GM23338 (cell line): ENCODE results near the gene RER1.

ENCODE experiments used
- CREB1 ChIP-seq: fragments of 250-450 bp; sonication (Bioruptor Pico); IDR thresholded peaks from 2 replicates; pipeline ENCODE4 v1.5.0; 2020; ENCODE audit warnings: low read depth, mild to moderate bottlenecking, moderate library complexity
- CTCF ChIP-seq, 2 experiments: fragments of 200-600 bp in 1 of 2; sonication (generic) in 1 of 2; conservative IDR thresholded peaks; 2 replicates each; pipeline versions ENCODE4 v1.5.1 to v1.6.1; 2016 to 2017; ENCODE audit warnings: antibody characterized with exemption in 2 of 2, low read depth in 2 of 2, mild to moderate bottlenecking in 2 of 2, moderate library complexity in 1 of 2
- EZH2 ChIP-seq: fragments of 200-600 bp; sonication (generic); IDR thresholded peaks from one replicate; pipeline ENCODE4 v1.8.0; 2017; ENCODE audit warnings: antibody characterized with exemption, mild to moderate bottlenecking, low read depth; ENCODE audit not compliant: unreplicated experiment
- EZH2phosphoT487 ChIP-seq: fragments of 200-600 bp; sonication (generic); IDR thresholded peaks from one replicate; pipeline ENCODE4 v1.8.1; 2018; ENCODE audit warnings: antibody characterized with exemption; ENCODE audit not compliant: unreplicated experiment
- POLR2AphosphoS5 ChIP-seq: IDR thresholded peaks from 2 replicates; pipeline ENCODE4 v1.6.1; 2016; ENCODE audit warnings: antibody characterized with exemption, low read depth

DNA sequence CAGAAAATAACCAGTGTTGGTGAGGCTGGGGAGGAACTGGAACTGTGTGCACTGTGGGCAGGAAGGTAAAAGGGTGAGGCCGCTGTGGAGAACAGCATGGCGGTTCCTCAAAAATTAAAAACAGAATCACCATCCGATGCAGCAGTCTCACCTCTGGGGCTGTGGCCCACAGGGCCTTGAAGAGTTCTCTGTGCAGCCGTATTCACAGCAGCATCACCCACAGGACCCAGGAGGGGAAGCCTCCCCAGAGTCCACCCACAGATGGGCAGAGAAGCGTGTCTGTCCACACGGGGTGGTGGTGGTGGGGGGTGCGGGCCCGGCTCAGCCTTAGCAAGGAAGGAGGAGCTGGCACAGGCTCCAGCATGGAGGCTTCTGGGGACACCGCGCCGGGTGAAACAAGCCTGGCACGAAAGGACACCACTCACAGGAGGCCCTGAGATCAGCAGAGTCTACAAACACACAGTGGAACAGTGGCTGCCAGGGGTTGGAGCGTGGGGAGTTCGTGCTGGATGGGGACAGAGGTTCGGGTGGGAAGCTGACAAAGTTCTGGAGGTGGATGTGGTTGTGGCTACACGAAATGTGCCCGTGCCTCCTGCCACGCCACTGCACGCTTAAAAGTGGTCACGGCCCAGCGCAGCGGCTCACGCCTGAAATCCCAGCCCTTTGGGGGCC is 11.8 kb upstream of the RER1 start:
- no peak for TF ChIP-seq CTCF (conservative IDR thresholded peaks at IDR 0.05; ENCODE audit: low read depth in 2 of 2)
- TF ChIP-seq CREB1: no peak
- no peak for TF ChIP-seq EZH2
- TF ChIP-seq EZH2phosphoT487: no peak
- no peak for TF ChIP-seq POLR2AphosphoS5
